HTR-8/SVneo (cell line): ENCODE measurements around the gene MCM6.
"Not testable (repeated sequence)": the region's sequence is repeated elsewhere in the genome, so short reads cannot be mapped to it uniquely, and the experiment has no call there.

Experiments used
- DNase-seq: peaks from one replicate; pipeline ENCODE4 v3.0.0; 2011; ENCODE audit warnings: low spot score, mixed read lengths; ENCODE audit not compliant: insufficient read length
- FAIRE-seq: peaks from 2 replicates; lab custom pipeline; 2011; peaks lifted over from hg19 to GRCh38; lab: Jason Lieb, UNC

MCM6 gene

GRCh38 chr2:135825550-135826176, 50.6 kb downstream of the MCM6 start:
- FAIRE-seq = no peak
- DNase-seq = no peak

- FAIRE-seq (no peak), DNase-seq (no peak)
Measured at GRCh38 chr2:135825131-135825530, 51.1 kb downstream of the MCM6 start.

- no peak for FAIRE-seq
- DNase-seq = no peak
Measured at GRCh38 chr2:135822855-135823254, 53.4 kb downstream of the MCM6 start.

- FAIRE-seq (no peak), DNase-seq (no peak)
Measured at GRCh38 chr2:135821190-135821589, 55.1 kb downstream of the MCM6 start.

- FAIRE-seq (no peak), DNase-seq (peak; percentile 40)
Measured at GRCh38 chr2:135820003-135820618, 56.1 kb downstream of the MCM6 start.

- DNase-seq (peak; percentile 34), FAIRE-seq (no peak)
Measured at GRCh38 chr2:135818937-135819610, 57.2 kb downstream of the MCM6 start.

- FAIRE-seq (no peak), DNase-seq (no peak)
Measured at GRCh38 chr2:135817951-135818350, 58.3 kb downstream of the MCM6 start.

- FAIRE-seq (no peak), DNase-seq (no peak)
Measured at GRCh38 chr2:135817466-135817865, 58.8 kb downstream of the MCM6 start.

GRCh38 chr2:135815269-135815668, 61.0 kb downstream of the MCM6 start:
- FAIRE-seq = no peak
- DNase-seq = no peak

GRCh38 chr2:135812907-135813511, 63.2 kb downstream of the MCM6 start:
- peak; percentile 78 for FAIRE-seq
- DNase-seq = no peak

- DNase-seq, FAIRE-seq: not testable (repeated sequence)
Measured at GRCh38 chr2:135807874-135808273, 68.4 kb downstream of the MCM6 start.

GRCh38 chr2:135803278-135803677, 73.0 kb downstream of the MCM6 start:
- FAIRE-seq (no peak), DNase-seq (no peak)

- FAIRE-seq (no peak), DNase-seq (no peak)
Measured at GRCh38 chr2:135802350-135802749, 73.9 kb downstream of the MCM6 start.

- DNase-seq (no peak), FAIRE-seq (no peak)
Measured at GRCh38 chr2:135800513-135801460, 75.5 kb downstream of the MCM6 start.

GRCh38 chr2:135799738-135800137, 76.5 kb downstream of the MCM6 start:
- no peak for FAIRE-seq
- DNase-seq = no peak

GRCh38 chr2:135798762-135799161, 77.5 kb downstream of the MCM6 start:
- DNase-seq = no peak
- FAIRE-seq = no peak

GRCh38 chr2:135798275-135798705, 78.0 kb downstream of the MCM6 start:
- no peak for FAIRE-seq
- DNase-seq = no peak

GRCh38 chr2:135797497-135798274, 78.6 kb downstream of the MCM6 start:
- DNase-seq (peak; percentile 83), FAIRE-seq (peak; percentile 92)

- DNase-seq (no peak), FAIRE-seq (no peak)
Measured at GRCh38 chr2:135796606-135797005, 79.6 kb downstream of the MCM6 start.
